ENCODE results near the gene SBF2.

DNA sequence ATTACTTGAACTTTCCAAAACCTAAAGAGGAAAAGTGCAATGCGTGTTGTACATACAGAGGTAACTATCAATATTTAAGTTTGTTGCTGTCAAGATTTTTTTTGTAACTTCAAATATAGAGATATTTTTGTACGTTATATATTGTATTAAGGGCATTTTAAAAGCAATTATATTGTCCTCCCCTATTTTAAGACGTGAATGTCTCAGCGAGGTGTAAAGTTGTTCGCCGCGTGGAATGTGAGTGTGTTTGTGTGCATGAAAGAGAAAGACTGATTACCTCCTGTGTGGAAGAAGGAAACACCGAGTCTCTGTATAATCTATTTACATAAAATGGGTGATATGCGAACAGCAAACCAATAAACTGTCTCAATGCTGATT is 13.0 kb upstream of the SBF2 start:
- TF ChIP-seq, protein P1, sequence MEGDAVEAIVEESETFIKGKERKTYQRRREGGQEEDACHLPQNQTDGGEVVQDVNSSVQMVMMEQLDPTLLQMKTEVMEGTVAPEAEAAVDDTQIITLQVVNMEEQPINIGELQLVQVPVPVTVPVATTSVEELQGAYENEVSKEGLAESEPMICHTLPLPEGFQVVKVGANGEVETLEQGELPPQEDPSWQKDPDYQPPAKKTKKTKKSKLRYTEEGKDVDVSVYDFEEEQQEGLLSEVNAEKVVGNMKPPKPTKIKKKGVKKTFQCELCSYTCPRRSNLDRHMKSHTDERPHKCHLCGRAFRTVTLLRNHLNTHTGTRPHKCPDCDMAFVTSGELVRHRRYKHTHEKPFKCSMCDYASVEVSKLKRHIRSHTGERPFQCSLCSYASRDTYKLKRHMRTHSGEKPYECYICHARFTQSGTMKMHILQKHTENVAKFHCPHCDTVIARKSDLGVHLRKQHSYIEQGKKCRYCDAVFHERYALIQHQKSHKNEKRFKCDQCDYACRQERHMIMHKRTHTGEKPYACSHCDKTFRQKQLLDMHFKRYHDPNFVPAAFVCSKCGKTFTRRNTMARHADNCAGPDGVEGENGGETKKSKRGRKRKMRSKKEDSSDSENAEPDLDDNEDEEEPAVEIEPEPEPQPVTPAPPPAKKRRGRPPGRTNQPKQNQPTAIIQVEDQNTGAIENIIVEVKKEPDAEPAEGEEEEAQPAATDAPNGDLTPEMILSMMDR (IDR thresholded peaks at IDR 0.05) = no peak
- TF ChIP-seq POLR2A (IDR thresholded peaks at IDR 0.05) = no peak
- TF ChIP-seq POLR2AphosphoS5 (IDR thresholded peaks at IDR 0.05) = no peak
- no peak for TF ChIP-seq EP300 (IDR thresholded peaks at IDR 0.05)
